Measurements from ENCODE around the gene HOXA13. TPM values are rescaled to one million over a fixed set of nuclear protein-coding genes. Genes with fewer than 3 reads are reported as not detected.

The HOXA13 gene
- total RNA-seq, 1 experiment from 2014 or later = not detected

DNA sequence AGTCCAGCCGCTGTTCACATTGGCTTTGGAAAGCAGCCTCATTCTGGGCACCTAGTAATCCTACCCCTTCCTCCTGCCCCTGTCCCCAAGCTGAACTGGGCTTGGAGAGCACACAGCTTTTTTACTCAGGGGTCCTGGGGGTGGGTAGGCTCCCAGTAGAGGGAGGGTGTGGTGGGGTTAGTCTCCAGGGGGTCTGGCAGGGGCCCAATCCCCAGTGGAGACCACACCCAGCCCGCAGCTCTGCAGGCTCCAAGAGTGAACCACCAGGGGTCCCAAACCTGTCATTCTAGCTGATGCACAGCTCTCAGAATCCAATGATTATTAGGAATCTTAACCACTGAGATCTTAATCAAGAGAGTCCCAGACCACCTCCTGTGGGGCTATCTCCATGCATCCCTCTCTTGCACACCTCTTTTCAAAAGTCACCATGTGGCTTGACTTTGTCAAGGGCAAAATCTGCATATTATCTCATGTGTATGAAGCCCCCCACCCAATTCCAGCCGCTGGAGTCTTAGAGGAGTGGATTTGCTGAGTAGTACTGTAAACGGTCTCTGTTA, 17.5 kb downstream of the HOXA13 start:
- Histone ChIP-seq H3K23ac (ENCODE audit: insufficient read length, low read depth, low read length) (no peak overlapping the region), H3K56ac (ENCODE audit: insufficient read length, low read depth, low read length) (no peak overlapping the region), H2BK15ac (ENCODE audit: low read depth, low read length) (no peak overlapping the region), H2BK20ac (ENCODE audit: low read depth, low read length, poor library complexity, severe bottlenecking) (no peak overlapping the region), H3K9me3 (ENCODE audit: control insufficient read depth, low read depth, low read length) (no peaks in the 10 kb centered on the region), H3K27me3 (ENCODE audit: insufficient read depth, low read length) (peaks cover 96% of the 10 kb centered on the region), H4K91ac (ENCODE audit: insufficient read length, low read depth, low read length) (no peak overlapping the region), H2AK5ac (ENCODE audit: insufficient read length, low read length) (no peak overlapping the region), H3K23me2 (ENCODE audit: insufficient read length, low read depth, low read length, poor library complexity, severe bottlenecking) (no peaks in the 10 kb centered on the region), H2BK5ac (ENCODE audit: insufficient read length, low read length) (no peak overlapping the region), H4K5ac (ENCODE audit: insufficient read length, low read depth, low read length) (no peak overlapping the region), H3K18ac (ENCODE audit: insufficient read length, low read depth, low read length) (no peak overlapping the region), H3K4ac (ENCODE audit: low read depth, low read length) (no peak overlapping the region), H3T11ph (ENCODE audit: low read length) (no peak overlapping the region), H4K8ac (replicated peaks; ENCODE audit: insufficient read length, low read depth, low read length) (no peak overlapping the region), H2AFZ (ENCODE audit: low read length) (no peak overlapping the region), H3K14ac (ENCODE audit: insufficient read depth, low read length) (no peak overlapping the region), H2BK12ac (ENCODE audit: insufficient read length, low read depth, low read length) (no peak overlapping the region), H4K20me1 (ENCODE audit: control insufficient read depth, insufficient read depth, insufficient read length) (no peaks in the 10 kb centered on the region), H3K27ac (ENCODE audit: insufficient read length, low read depth, low read length) (no peak overlapping the region), H3K9ac (ENCODE audit: extremely low read depth, insufficient read length, low read length) (no peak overlapping the region), H3K79me1 (ENCODE audit: insufficient read depth, low read depth, low read length, poor library complexity, severe bottlenecking) (no peaks in the 10 kb centered on the region), H2BK120ac (ENCODE audit: low read depth, low read length, poor library complexity, severe bottlenecking) (no peak overlapping the region), H3K4me2 (ENCODE audit: insufficient read depth, insufficient read length, low read length) (no peak overlapping the region), H3K79me2 (ENCODE audit: insufficient read depth, low read length) (no peaks in the 10 kb centered on the region), H3K4me1 (ENCODE audit: insufficient read depth, low read length) (no peaks in the 10 kb centered on the region)
- H3K27me3 Mint-ChIP-seq (ENCODE audit: low read depth) = peaks cover 100% of the 10 kb centered on the region
- H3K4me3 Mint-ChIP-seq = no peak overlapping the region
- H3K9me3 Mint-ChIP-seq = peaks cover 2 to 25% of the 10 kb centered on the region in 2 experiments; a peak in 2 of 5 replicates
- peaks cover 9 to 37% of the 10 kb centered on the region in 2 experiments for H3K4me1 Mint-ChIP-seq
- TF ChIP-seq, protein P1, sequence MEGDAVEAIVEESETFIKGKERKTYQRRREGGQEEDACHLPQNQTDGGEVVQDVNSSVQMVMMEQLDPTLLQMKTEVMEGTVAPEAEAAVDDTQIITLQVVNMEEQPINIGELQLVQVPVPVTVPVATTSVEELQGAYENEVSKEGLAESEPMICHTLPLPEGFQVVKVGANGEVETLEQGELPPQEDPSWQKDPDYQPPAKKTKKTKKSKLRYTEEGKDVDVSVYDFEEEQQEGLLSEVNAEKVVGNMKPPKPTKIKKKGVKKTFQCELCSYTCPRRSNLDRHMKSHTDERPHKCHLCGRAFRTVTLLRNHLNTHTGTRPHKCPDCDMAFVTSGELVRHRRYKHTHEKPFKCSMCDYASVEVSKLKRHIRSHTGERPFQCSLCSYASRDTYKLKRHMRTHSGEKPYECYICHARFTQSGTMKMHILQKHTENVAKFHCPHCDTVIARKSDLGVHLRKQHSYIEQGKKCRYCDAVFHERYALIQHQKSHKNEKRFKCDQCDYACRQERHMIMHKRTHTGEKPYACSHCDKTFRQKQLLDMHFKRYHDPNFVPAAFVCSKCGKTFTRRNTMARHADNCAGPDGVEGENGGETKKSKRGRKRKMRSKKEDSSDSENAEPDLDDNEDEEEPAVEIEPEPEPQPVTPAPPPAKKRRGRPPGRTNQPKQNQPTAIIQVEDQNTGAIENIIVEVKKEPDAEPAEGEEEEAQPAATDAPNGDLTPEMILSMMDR (conservative IDR thresholded peaks at IDR 0.05) = no peak
- peak; percentile 18 for DNase-seq
- no peak overlapping the region for H3K27ac Mint-ChIP-seq
- WGBS (ENCODE audit: extremely low coverage, insufficient read length, low lambda C conversion rate) = no CpG with 5 or more reads among the region's 4 CpGs
- H3K36me3 Mint-ChIP-seq (ENCODE audit: insufficient read depth in 1 of 3, low read depth in 3 of 3) = peaks cover 0 to 2% (median 0%) of the 10 kb centered on the region in 3 experiments; a peak in 4 of 7 replicates

All from H9 (cell line).